Neural cell (in vitro differentiated cells): ENCODE results near the gene MSH4. TPM values are rescaled to one million over a fixed set of nuclear protein-coding genes. Genes with fewer than 3 reads are reported as not detected.
"Not testable (repeated sequence)": the region's sequence is repeated elsewhere in the genome, so short reads cannot be mapped to it uniquely, and the experiment has no call there.

ENCODE experiments used
- H2AFZ ChIP-seq: fragments of 200-600, 300-800 bp; sonication (generic), shearing (Covaris generic); 2 replicates; pipeline ENCODE4 v1.6.0; 2014; ENCODE audit warnings: low read depth, mild to moderate bottlenecking, antibody characterized with exemption, low read length, moderate library complexity
- H3F3A ChIP-seq: fragments of 200-600 bp; shearing (Covaris generic); 2 replicates; pipeline ENCODE4 v1.6.1; 2016; ENCODE audit warnings: mild to moderate bottlenecking, moderate library complexity, mixed read lengths, antibody characterized with exemption, low read length; ENCODE audit not compliant: insufficient read depth, poor library complexity, severe bottlenecking
- H3K27ac ChIP-seq: fragments of 200-600, 300-800 bp; sonication (generic), shearing (Covaris generic); 2 replicates; pipeline ENCODE4 v1.5.1; 2014; ENCODE audit warnings: mild to moderate bottlenecking, low read length, moderate library complexity
- H3K27me3 ChIP-seq: fragments of 300-800, 200-600 bp; sonication (generic), shearing (Covaris generic); 2 replicates; pipeline ENCODE4 v1.6.0; 2014; ENCODE audit warnings: mild to moderate bottlenecking, low read depth, low read length, moderate library complexity; ENCODE audit not compliant: insufficient read depth
- H3K36me3 ChIP-seq: fragments of 300-800, 200-600 bp; sonication (generic), shearing (Covaris generic); 2 replicates; pipeline ENCODE4 v1.5.1; 2014; ENCODE audit warnings: mild to moderate bottlenecking, antibody characterized with exemption, low read length, moderate library complexity; ENCODE audit not compliant: insufficient read depth
- H3K4me2 ChIP-seq: fragments of 300-800, 200-600 bp; sonication (generic), shearing (Covaris generic); 2 replicates; pipeline ENCODE4 v1.6.0; 2014; ENCODE audit warnings: mild to moderate bottlenecking, low read length
- H3K4me3 ChIP-seq: fragments of 300-800, 200-600 bp; sonication (generic), shearing (Covaris generic); 2 replicates; pipeline ENCODE4 v1.5.1; 2014; ENCODE audit warnings: mild to moderate bottlenecking, low read length, moderate library complexity
- H3K79me2 ChIP-seq: fragments of 200-600 bp; shearing (Covaris generic); replicated peaks from 2 replicates; pipeline ENCODE4 v1.6.0; 2014; ENCODE audit warnings: mild to moderate bottlenecking, low read length, moderate library complexity; ENCODE audit not compliant: insufficient read depth
- H3K9ac ChIP-seq: fragments of 300-800, 200-600 bp; sonication (generic), shearing (Covaris generic); 2 replicates; pipeline ENCODE4 v1.6.1; 2016; ENCODE audit warnings: mild to moderate bottlenecking, low read length, mixed read lengths
- H3K9me2 ChIP-seq: fragments of 200-600 bp; shearing (Covaris generic); 2 replicates; pipeline ENCODE4 v1.6.1; 2016; ENCODE audit warnings: mild to moderate bottlenecking, low read length, mixed read lengths; ENCODE audit not compliant: insufficient read depth
- H3K9me3 ChIP-seq: fragments of 200-600, 300-800 bp; sonication (generic), shearing (Covaris generic); 2 replicates; pipeline ENCODE4 v1.6.1; 2016; ENCODE audit warnings: mild to moderate bottlenecking, mixed run types, low read length, moderate library complexity, mixed read lengths
- H4K20me1 ChIP-seq: fragments of 200-600 bp; shearing (Covaris generic); 2 replicates; pipeline ENCODE4 v1.6.1; 2016; ENCODE audit warnings: mild to moderate bottlenecking, mixed run types; ENCODE audit not compliant: insufficient read depth
- EP300 ChIP-seq: fragments of 450-650 bp; conservative IDR thresholded peaks from 2 replicates; pipeline ENCODE4 v1.6.1; 2014; ENCODE audit warnings: antibody characterized with exemption, mild to moderate bottlenecking, moderate library complexity; ENCODE audit not compliant: poor library complexity, severe bottlenecking
- EZH2 ChIP-seq: fragments of 200-600, 300-800 bp; shearing (Covaris generic), sonication (generic); IDR thresholded peaks from 2 replicates; pipeline ENCODE4 v1.6.1; 2014; ENCODE audit warnings: antibody characterized with exemption, low read length, borderline replicate concordance, mild to moderate bottlenecking; ENCODE audit not compliant: insufficient read depth, poor library complexity, severe bottlenecking
- MXI1 ChIP-seq: fragments of 450-650 bp; conservative IDR thresholded peaks from 2 replicates; pipeline ENCODE4 v1.6.1; 2014; ENCODE audit warnings: antibody characterized with exemption, mild to moderate bottlenecking; ENCODE audit not compliant: poor library complexity, severe bottlenecking
- POLR2AphosphoS5 ChIP-seq: IDR thresholded peaks from 2 replicates; pipeline ENCODE4 v1.6.1; 2012
- RAD21 ChIP-seq: fragments of 450-650 bp; conservative IDR thresholded peaks from 2 replicates; pipeline ENCODE4 v1.6.1; 2014; ENCODE audit warnings: antibody characterized with exemption, mild to moderate bottlenecking, moderate library complexity
- SMC3 ChIP-seq: fragments of 450-650 bp; conservative IDR thresholded peaks from 2 replicates; pipeline ENCODE4 v1.6.1; 2014; ENCODE audit warnings: antibody characterized with exemption, mild to moderate bottlenecking, moderate library complexity; ENCODE audit not compliant: poor library complexity
- TAF1 ChIP-seq: IDR thresholded peaks from 2 replicates; pipeline ENCODE4 v1.6.1; 2012; ENCODE audit warnings: low read depth
- polyA plus RNA-seq: library from polyadenylated mRNA; depleted of rRNA; stranded (reverse); fragments of >200 nt; gene quantifications from 2 replicates; pipeline ENCODE4 v1.2.3, GENCODE V29; 2014
- TF ChIP-seq, protein P1 (sequence below): IDR thresholded peaks from 2 replicates; pipeline ENCODE4 v1.6.1; 2012; ENCODE audit warnings: borderline replicate concordance
- TF ChIP-seq, protein P2 (sequence below): fragments of 450-650 bp; IDR thresholded peaks from 2 replicates; pipeline ENCODE4 v1.5.1; 2014; ENCODE audit warnings: antibody characterized with exemption, mild to moderate bottlenecking, moderate library complexity; ENCODE audit not compliant: poor library complexity, severe bottlenecking

The MSH4 gene
- polyA plus RNA-seq, 1 donor from 2014 or later: 0.43 TPM

DNA sequence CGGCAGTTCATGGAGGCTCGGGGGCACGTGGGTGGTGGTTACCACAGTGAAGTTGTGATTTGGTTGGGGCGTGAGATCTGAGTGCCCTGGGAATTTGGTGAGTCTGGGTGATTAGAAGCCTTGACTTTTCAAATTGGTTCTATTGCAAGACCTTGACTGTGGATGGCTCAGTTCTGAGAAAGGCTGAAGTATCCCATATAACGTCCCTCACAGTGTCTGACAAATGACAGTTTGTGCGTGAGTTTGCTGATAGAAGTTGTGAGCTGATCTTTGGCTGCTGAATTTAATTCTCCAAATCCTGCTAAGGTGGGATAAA, 549 bp downstream of the MSH4 start:
- no peak for TF ChIP-seq RAD21
- TF ChIP-seq MXI1: no peak
- TF ChIP-seq, protein P1, sequence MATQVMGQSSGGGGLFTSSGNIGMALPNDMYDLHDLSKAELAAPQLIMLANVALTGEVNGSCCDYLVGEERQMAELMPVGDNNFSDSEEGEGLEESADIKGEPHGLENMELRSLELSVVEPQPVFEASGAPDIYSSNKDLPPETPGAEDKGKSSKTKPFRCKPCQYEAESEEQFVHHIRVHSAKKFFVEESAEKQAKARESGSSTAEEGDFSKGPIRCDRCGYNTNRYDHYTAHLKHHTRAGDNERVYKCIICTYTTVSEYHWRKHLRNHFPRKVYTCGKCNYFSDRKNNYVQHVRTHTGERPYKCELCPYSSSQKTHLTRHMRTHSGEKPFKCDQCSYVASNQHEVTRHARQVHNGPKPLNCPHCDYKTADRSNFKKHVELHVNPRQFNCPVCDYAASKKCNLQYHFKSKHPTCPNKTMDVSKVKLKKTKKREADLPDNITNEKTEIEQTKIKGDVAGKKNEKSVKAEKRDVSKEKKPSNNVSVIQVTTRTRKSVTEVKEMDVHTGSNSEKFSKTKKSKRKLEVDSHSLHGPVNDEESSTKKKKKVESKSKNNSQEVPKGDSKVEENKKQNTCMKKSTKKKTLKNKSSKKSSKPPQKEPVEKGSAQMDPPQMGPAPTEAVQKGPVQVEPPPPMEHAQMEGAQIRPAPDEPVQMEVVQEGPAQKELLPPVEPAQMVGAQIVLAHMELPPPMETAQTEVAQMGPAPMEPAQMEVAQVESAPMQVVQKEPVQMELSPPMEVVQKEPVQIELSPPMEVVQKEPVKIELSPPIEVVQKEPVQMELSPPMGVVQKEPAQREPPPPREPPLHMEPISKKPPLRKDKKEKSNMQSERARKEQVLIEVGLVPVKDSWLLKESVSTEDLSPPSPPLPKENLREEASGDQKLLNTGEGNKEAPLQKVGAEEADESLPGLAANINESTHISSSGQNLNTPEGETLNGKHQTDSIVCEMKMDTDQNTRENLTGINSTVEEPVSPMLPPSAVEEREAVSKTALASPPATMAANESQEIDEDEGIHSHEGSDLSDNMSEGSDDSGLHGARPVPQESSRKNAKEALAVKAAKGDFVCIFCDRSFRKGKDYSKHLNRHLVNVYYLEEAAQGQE: no peak
- no peak for TF ChIP-seq SMC3
- TF ChIP-seq, protein P2, sequence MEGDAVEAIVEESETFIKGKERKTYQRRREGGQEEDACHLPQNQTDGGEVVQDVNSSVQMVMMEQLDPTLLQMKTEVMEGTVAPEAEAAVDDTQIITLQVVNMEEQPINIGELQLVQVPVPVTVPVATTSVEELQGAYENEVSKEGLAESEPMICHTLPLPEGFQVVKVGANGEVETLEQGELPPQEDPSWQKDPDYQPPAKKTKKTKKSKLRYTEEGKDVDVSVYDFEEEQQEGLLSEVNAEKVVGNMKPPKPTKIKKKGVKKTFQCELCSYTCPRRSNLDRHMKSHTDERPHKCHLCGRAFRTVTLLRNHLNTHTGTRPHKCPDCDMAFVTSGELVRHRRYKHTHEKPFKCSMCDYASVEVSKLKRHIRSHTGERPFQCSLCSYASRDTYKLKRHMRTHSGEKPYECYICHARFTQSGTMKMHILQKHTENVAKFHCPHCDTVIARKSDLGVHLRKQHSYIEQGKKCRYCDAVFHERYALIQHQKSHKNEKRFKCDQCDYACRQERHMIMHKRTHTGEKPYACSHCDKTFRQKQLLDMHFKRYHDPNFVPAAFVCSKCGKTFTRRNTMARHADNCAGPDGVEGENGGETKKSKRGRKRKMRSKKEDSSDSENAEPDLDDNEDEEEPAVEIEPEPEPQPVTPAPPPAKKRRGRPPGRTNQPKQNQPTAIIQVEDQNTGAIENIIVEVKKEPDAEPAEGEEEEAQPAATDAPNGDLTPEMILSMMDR: no peak
- TF ChIP-seq POLR2AphosphoS5: no peak
- TF ChIP-seq EZH2: no peak
- no peak for TF ChIP-seq TAF1
- TF ChIP-seq EP300: no peak
- Histone ChIP-seq H3K79me2 (no peaks in the 10 kb centered on the region), H3K36me3 (peaks cover 9% of the 10 kb centered on the region), H4K20me1 (no peaks in the 10 kb centered on the region), H3K27ac (no peak overlapping the region), H3K4me3 (no peak overlapping the region), H3K9me3 (no peaks in the 10 kb centered on the region), H3K4me2 (no peak overlapping the region), H3F3A (no peaks in the 10 kb centered on the region), H3K9ac (no peak overlapping the region), H2AFZ (no peak overlapping the region), H3K9me2 (no peaks in the 10 kb centered on the region), H3K27me3 (no peaks in the 10 kb centered on the region)

DNA sequence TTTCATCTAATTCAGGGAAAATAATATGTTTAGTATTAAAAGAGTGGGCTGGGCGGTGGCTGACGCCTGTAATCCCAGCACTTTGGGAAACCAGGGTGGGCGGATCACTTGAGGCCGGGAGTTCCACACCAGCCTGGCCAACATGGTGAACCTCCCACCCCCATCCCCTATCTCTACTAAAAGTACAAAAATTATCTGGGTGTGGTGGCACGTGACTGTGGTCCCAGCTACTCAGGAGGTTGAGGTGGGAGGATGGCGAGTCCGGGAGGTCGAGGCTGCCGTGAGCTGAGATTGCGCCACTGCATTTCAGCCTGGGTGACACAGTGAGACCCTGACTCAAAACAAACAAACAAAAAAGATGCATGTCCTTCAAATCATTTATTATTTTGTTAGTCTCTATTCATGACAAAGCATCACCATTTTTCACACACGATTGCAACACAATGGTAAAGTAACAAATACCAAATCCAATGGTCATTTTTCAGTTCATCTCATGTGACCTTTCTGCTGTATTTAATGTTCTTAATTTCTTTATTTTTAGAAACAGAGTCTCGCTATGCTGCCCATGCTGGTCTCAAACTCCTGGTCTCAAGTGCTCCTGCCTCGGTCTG, 1.0 kb downstream of the MSH4 start:
- no peak overlapping the region for H3K4me3 ChIP-seq
- H3K79me2 ChIP-seq: no peaks in the 10 kb centered on the region
- H3K9ac ChIP-seq: no peak overlapping the region
- no peak overlapping the region for H3K4me2 ChIP-seq
- no peaks in the 10 kb centered on the region for H3K9me3 ChIP-seq
- H3F3A ChIP-seq: no peaks in the 10 kb centered on the region
- H2AFZ ChIP-seq: no peak overlapping the region
- H3K36me3 ChIP-seq: peaks cover 9% of the 10 kb centered on the region
- H3K9me2 ChIP-seq: no peaks in the 10 kb centered on the region
- TF ChIP-seq, protein P1: no peak
- no peak for TF ChIP-seq EP300
- TF ChIP-seq RAD21: no peak
- TF ChIP-seq MXI1: no peak
- no peak for TF ChIP-seq TAF1
- TF ChIP-seq SMC3: no peak
- TF ChIP-seq, protein P2: no peak
- no peak for TF ChIP-seq EZH2
- no peak for TF ChIP-seq POLR2AphosphoS5
- H3K27ac ChIP-seq: no peak overlapping the region
- H4K20me1 ChIP-seq: no peaks in the 10 kb centered on the region
- no peaks in the 10 kb centered on the region for H3K27me3 ChIP-seq

DNA sequence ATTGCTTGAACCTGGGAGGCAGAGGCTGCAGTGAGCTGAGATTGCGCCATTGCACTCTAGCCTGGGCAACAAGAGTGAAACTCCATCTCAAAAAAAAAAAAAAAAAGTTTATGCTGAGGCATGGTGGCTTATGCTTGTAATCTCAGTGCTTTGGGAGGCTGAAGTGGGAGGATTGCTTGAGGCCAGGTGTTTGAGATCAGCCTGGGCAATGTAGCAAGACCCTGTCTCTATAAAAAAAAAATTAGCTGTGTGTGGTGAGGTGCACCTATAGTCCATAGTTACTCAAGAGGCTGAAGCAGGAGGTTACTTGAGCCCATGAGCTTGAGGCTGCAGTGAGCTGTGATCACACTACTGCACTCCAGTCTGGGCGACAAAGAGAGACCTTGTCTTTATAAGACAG, 4.8 kb downstream of the MSH4 start:
- H4K20me1 ChIP-seq, H3K36me3 ChIP-seq, H3K27me3 ChIP-seq, H2AFZ ChIP-seq, H3K9ac ChIP-seq, H3K4me2 ChIP-seq, H3K4me3 ChIP-seq, H3K27ac ChIP-seq, H3K9me2 ChIP-seq, H3K9me3 ChIP-seq, H3F3A ChIP-seq, H3K79me2 ChIP-seq: not testable (repeated sequence)
